HepG2 (cell line): ENCODE results near the gene DMKN. TPM values are rescaled to one million over a fixed set of nuclear protein-coding genes. Genes with fewer than 3 reads are reported as not detected.

Experiments used
- EED ChIP-seq: sonication (generic); formaldehyde crosslinking; IDR thresholded peaks from 2 replicates; pipeline ENCODE4 v1.5.0; 2020; ENCODE audit warnings: mild to moderate bottlenecking, missing genetic modification reagents
- FOXO1 ChIP-seq: sonication (generic); formaldehyde crosslinking; IDR thresholded peaks from 2 replicates; pipeline ENCODE4 v1.4.0; 2020; ENCODE audit warnings: missing genetic modification reagents
- GATAD1 ChIP-seq: IDR thresholded peaks from 2 replicates; pipeline ENCODE4 v1.6.1; 2016; ENCODE audit warnings: missing genetic modification reagents, missing compliant biosample characterization
- KMT2A ChIP-seq: sonication (generic); formaldehyde crosslinking; IDR thresholded peaks from 2 replicates; pipeline ENCODE4 v1.4.0; 2020; ENCODE audit warnings: missing genetic modification reagents
- ZBTB21 ChIP-seq: sonication (generic); formaldehyde crosslinking; IDR thresholded peaks from 2 replicates; pipeline ENCODE4 v1.4.0; 2020; ENCODE audit warnings: missing genetic modification reagents
- ZC3H4 ChIP-seq: sonication (generic); formaldehyde crosslinking; IDR thresholded peaks from 2 replicates; pipeline ENCODE4 v1.4.0; 2020; ENCODE audit warnings: missing genetic modification reagents, borderline replicate concordance
- ZNF12 ChIP-seq: sonication (generic); formaldehyde crosslinking; IDR thresholded peaks from 2 replicates; pipeline ENCODE4 v1.5.0; 2020; ENCODE audit warnings: missing genetic modification reagents
- ZNF652 ChIP-seq: IDR thresholded peaks from 2 replicates; pipeline ENCODE4 v1.6.1; 2016; ENCODE audit warnings: low read depth, borderline replicate concordance
- polyA plus RNA-seq, 8 experiments: library from polyadenylated mRNA; depleted of rRNA in 3 of 8; stranded (reverse) in 7 of 8; unstranded in 1 of 8; fragments of >200 nt; fragmentation: Illumina TruSeq in 4 of 8; extraction: Trizol in 4 of 8; gene quantifications; 2 replicates each; pipeline versions ENCODE4 v1.2.1 to v1.2.3, GENCODE V29; 2011 to 2016; ENCODE audit warnings: low read depth in 4 of 8, missing spikeins in 1 of 8, mixed read lengths in 1 of 8; ENCODE audit not compliant: insufficient read depth in 1 of 8
- total RNA-seq, 5 experiments: library from RNA; depleted of rRNA; stranded (reverse); fragments of >200 nt; fragmentation: Illumina TruSeq; extraction: Trizol; gene quantifications; 2 replicates each; pipeline ENCODE4 v1.2.3, GENCODE V29; 2016; ENCODE audit warnings: low read depth in 1 of 5
- TF ChIP-seq, protein P1 (sequence below): sonication (generic); formaldehyde crosslinking; IDR thresholded peaks from 2 replicates; pipeline ENCODE4 v1.5.0; 2020; ENCODE audit warnings: missing genetic modification reagents
- TF ChIP-seq, protein P2 (sequence below): sonication (generic); formaldehyde crosslinking; IDR thresholded peaks from 2 replicates; pipeline ENCODE4 v1.4.0; 2020; ENCODE audit warnings: missing genetic modification reagents
- TF ChIP-seq, protein P3 (sequence below): sonication (generic); formaldehyde crosslinking; IDR thresholded peaks from 2 replicates; pipeline ENCODE4 v1.9.0; 2021; ENCODE audit warnings: mild to moderate bottlenecking, missing genetic modification reagents
- TF ChIP-seq, protein P4 (sequence below): sonication (generic); formaldehyde crosslinking; IDR thresholded peaks from 2 replicates; pipeline ENCODE4 v1.8.0; 2022; ENCODE audit warnings: missing genetic modification reagents, mild to moderate bottlenecking, moderate library complexity, borderline replicate concordance

DMKN gene
- total and polyA plus RNA-seq, 2 of the 13 experiments (the other 11 are each of a cell fraction or from before 2014, with no cell fraction given): 50.8 to 57.1 TPM

DNA sequence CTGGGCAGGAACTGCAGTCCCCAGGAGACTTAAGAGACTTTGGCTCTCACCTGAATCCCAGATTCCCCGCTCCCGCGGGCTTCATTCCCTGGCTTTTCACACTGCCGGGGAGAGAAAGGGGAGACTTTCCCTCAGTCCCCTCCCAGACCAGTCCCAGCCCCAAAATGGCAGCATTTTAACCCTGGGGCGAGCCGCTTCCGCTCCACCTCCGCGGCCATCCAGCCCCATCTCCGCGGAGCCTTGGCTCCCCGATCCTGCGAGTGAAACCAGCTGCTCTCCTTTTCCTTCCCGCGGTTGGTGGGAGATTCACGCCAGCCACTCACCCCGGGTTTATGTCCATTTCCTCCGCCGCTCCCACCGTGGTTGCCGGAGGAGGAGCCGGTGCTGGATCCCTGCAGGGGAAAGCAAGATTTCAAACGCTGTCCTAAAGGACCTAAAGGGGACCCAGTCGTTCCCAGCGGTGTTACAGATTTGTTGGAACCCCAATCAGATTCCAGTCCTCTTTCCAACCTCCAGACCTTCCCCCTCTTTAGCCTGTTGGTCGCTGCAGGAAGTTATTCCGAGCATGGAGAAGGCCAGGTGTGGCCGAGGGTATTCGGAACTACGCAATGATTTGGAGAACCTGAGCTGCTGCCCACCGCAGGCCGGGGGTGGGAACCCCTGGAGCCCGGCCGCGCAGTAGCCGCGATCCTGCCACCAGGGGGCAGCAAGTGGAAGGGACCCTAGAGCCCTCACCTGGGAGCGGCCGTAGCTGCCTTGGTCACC is 3.4 kb downstream of the DMKN start (continued):
- TF ChIP-seq, protein P1, sequence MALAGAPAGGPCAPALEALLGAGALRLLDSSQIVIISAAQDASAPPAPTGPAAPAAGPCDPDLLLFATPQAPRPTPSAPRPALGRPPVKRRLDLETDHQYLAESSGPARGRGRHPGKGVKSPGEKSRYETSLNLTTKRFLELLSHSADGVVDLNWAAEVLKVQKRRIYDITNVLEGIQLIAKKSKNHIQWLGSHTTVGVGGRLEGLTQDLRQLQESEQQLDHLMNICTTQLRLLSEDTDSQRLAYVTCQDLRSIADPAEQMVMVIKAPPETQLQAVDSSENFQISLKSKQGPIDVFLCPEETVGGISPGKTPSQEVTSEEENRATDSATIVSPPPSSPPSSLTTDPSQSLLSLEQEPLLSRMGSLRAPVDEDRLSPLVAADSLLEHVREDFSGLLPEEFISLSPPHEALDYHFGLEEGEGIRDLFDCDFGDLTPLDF (CRISPR knock-in tag): no peak
- no peak for TF ChIP-seq ZNF12
- TF ChIP-seq, protein P2, sequence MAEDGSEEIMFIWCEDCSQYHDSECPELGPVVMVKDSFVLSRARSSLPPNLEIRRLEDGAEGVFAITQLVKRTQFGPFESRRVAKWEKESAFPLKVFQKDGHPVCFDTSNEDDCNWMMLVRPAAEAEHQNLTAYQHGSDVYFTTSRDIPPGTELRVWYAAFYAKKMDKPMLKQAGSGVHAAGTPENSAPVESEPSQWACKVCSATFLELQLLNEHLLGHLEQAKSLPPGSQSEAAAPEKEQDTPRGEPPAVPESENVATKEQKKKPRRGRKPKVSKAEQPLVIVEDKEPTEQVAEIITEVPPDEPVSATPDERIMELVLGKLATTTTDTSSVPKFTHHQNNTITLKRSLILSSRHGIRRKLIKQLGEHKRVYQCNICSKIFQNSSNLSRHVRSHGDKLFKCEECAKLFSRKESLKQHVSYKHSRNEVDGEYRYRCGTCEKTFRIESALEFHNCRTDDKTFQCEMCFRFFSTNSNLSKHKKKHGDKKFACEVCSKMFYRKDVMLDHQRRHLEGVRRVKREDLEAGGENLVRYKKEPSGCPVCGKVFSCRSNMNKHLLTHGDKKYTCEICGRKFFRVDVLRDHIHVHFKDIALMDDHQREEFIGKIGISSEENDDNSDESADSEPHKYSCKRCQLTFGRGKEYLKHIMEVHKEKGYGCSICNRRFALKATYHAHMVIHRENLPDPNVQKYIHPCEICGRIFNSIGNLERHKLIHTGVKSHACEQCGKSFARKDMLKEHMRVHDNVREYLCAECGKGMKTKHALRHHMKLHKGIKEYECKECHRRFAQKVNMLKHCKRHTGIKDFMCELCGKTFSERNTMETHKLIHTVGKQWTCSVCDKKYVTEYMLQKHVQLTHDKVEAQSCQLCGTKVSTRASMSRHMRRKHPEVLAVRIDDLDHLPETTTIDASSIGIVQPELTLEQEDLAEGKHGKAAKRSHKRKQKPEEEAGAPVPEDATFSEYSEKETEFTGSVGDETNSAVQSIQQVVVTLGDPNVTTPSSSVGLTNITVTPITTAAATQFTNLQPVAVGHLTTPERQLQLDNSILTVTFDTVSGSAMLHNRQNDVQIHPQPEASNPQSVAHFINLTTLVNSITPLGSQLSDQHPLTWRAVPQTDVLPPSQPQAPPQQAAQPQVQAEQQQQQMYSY (CRISPR knock-in tag): no peak
- TF ChIP-seq FOXO1: peak; percentile 55; the same call in 1 of the 2 replicates
- TF ChIP-seq EED (CRISPR knock-in tag): no peak
- TF ChIP-seq, protein P3, sequence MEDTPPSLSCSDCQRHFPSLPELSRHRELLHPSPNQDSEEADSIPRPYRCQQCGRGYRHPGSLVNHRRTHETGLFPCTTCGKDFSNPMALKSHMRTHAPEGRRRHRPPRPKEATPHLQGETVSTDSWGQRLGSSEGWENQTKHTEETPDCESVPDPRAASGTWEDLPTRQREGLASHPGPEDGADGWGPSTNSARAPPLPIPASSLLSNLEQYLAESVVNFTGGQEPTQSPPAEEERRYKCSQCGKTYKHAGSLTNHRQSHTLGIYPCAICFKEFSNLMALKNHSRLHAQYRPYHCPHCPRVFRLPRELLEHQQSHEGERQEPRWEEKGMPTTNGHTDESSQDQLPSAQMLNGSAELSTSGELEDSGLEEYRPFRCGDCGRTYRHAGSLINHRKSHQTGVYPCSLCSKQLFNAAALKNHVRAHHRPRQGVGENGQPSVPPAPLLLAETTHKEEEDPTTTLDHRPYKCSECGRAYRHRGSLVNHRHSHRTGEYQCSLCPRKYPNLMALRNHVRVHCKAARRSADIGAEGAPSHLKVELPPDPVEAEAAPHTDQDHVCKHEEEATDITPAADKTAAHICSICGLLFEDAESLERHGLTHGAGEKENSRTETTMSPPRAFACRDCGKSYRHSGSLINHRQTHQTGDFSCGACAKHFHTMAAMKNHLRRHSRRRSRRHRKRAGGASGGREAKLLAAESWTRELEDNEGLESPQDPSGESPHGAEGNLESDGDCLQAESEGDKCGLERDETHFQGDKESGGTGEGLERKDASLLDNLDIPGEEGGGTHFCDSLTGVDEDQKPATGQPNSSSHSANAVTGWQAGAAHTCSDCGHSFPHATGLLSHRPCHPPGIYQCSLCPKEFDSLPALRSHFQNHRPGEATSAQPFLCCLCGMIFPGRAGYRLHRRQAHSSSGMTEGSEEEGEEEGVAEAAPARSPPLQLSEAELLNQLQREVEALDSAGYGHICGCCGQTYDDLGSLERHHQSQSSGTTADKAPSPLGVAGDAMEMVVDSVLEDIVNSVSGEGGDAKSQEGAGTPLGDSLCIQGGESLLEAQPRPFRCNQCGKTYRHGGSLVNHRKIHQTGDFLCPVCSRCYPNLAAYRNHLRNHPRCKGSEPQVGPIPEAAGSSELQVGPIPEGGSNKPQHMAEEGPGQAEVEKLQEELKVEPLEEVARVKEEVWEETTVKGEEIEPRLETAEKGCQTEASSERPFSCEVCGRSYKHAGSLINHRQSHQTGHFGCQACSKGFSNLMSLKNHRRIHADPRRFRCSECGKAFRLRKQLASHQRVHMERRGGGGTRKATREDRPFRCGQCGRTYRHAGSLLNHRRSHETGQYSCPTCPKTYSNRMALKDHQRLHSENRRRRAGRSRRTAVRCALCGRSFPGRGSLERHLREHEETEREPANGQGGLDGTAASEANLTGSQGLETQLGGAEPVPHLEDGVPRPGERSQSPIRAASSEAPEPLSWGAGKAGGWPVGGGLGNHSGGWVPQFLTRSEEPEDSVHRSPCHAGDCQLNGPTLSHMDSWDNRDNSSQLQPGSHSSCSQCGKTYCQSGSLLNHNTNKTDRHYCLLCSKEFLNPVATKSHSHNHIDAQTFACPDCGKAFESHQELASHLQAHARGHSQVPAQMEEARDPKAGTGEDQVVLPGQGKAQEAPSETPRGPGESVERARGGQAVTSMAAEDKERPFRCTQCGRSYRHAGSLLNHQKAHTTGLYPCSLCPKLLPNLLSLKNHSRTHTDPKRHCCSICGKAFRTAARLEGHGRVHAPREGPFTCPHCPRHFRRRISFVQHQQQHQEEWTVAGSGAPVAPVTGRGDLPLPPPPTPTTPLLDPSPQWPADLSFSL (CRISPR knock-in tag): no peak
- TF ChIP-seq ZC3H4 (CRISPR knock-in tag): no peak
- TF ChIP-seq GATAD1 (CRISPR knock-in tag): peak; percentile 62; the same call in 1 of the 2 replicates
- TF ChIP-seq ZNF652 (CRISPR knock-in tag): no peak
- no peak for TF ChIP-seq ZBTB21 (CRISPR knock-in tag)
- TF ChIP-seq, protein P4, sequence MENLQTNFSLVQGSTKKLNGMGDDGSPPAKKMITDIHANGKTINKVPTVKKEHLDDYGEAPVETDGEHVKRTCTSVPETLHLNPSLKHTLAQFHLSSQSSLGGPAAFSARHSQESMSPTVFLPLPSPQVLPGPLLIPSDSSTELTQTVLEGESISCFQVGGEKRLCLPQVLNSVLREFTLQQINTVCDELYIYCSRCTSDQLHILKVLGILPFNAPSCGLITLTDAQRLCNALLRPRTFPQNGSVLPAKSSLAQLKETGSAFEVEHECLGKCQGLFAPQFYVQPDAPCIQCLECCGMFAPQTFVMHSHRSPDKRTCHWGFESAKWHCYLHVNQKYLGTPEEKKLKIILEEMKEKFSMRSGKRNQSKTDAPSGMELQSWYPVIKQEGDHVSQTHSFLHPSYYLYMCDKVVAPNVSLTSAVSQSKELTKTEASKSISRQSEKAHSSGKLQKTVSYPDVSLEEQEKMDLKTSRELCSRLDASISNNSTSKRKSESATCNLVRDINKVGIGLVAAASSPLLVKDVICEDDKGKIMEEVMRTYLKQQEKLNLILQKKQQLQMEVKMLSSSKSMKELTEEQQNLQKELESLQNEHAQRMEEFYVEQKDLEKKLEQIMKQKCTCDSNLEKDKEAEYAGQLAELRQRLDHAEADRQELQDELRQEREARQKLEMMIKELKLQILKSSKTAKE: no peak
- 0 out of 2 replicates have a peak, but pooled peaks have one; percentile 22 for TF ChIP-seq KMT2A
